KMS-11 (cell line): ENCODE results near the gene OGDHL.

Experiments
- H2AFZ ChIP-seq: fragments of 200-600 bp; sonication (generic); 2 replicates; pipeline ENCODE4 v1.6.1; 2016; ENCODE audit warnings: antibody characterized with exemption, mixed run types, low read depth
- H3K27ac ChIP-seq: fragments of 200-600 bp; sonication (generic); 2 replicates; pipeline ENCODE4 v1.6.1; 2016; ENCODE audit warnings: mild to moderate bottlenecking, mixed run types
- H3K27me3 ChIP-seq: fragments of 200-600 bp; sonication (generic); 2 replicates; pipeline ENCODE4 v1.6.1; 2017; ENCODE audit warnings: mild to moderate bottlenecking, low read depth, mixed run types, moderate library complexity; ENCODE audit not compliant: insufficient read depth
- H3K36me3 ChIP-seq: fragments of 200-600 bp; sonication (generic); 2 replicates; pipeline ENCODE4 v1.6.1; 2017; ENCODE audit warnings: mild to moderate bottlenecking, mixed run types; ENCODE audit not compliant: insufficient read depth
- H3K4me1 ChIP-seq: fragments of 200-600 bp; sonication (generic); 2 replicates; pipeline ENCODE4 v1.6.1; 2016; ENCODE audit warnings: mild to moderate bottlenecking, low read depth, mixed run types; ENCODE audit not compliant: poor library complexity, severe bottlenecking
- H3K4me2 ChIP-seq: fragments of 200-600 bp; sonication (generic); 2 replicates; pipeline ENCODE4 v1.7.0; 2016; ENCODE audit warnings: mild to moderate bottlenecking, mixed run types
- H3K4me3 ChIP-seq: fragments of 200-600 bp; sonication (generic); IDR thresholded peaks from 2 replicates; pipeline ENCODE4 v1.6.1; 2017; ENCODE audit warnings: low read depth, low read length, mixed read lengths; ENCODE audit not compliant: insufficient read depth
- H3K79me2 ChIP-seq: fragments of 200-600 bp; sonication (generic); 2 replicates; pipeline ENCODE4 v1.6.1; 2016; ENCODE audit warnings: low read depth, mixed run types; ENCODE audit not compliant: insufficient read depth
- H3K9ac ChIP-seq: fragments of 200-600 bp; sonication (generic); 2 replicates; pipeline ENCODE4 v1.6.1; 2016; ENCODE audit warnings: mild to moderate bottlenecking, mixed run types
- H4K20me1 ChIP-seq: fragments of 200-600 bp; sonication (generic); 2 replicates; pipeline ENCODE4 v1.6.1; 2016; ENCODE audit warnings: mild to moderate bottlenecking, mixed run types; ENCODE audit not compliant: insufficient read depth
- CTCF ChIP-seq: fragments of 200-600 bp; sonication (generic); conservative IDR thresholded peaks from 2 replicates; pipeline ENCODE4 v1.6.1; 2017; ENCODE audit warnings: low read depth, mild to moderate bottlenecking, antibody characterized with exemption, low read length, moderate library complexity, mixed read lengths

The OGDHL gene

GRCh38 chr10:49747303-49747646 is 14.8 kb downstream of the OGDHL start:
- Histone ChIP-seq H3K4me2 (no peak overlapping the region), H3K9ac (no peak overlapping the region)

GRCh38 chr10:49746626-49747302 is 15.4 kb downstream of the OGDHL start:
- Histone ChIP-seq H3K4me1 (no peaks in the 10 kb centered on the region), H3K9ac (no peak overlapping the region), H3K27ac (no peak overlapping the region), H3K36me3 (no peaks in the 10 kb centered on the region), H2AFZ (no peak overlapping the region), H3K79me2 (no peaks in the 10 kb centered on the region), H3K27me3 (no peaks in the 10 kb centered on the region), H3K4me3 (no peak overlapping the region), H4K20me1 (no peaks in the 10 kb centered on the region), H3K4me2 (no peak overlapping the region)
- TF ChIP-seq CTCF: no peak

More at GRCh38 chr10:49747303-49747646, 14.8 kb downstream of the OGDHL start:
- Histone ChIP-seq H3K36me3 (no peaks in the 10 kb centered on the region), H2AFZ (no peak overlapping the region), H3K27me3 (no peaks in the 10 kb centered on the region), H3K27ac (no peak overlapping the region), H3K79me2 (no peaks in the 10 kb centered on the region), H3K4me1 (no peaks in the 10 kb centered on the region), H4K20me1 (no peaks in the 10 kb centered on the region), H3K4me3 (no peak overlapping the region)
- TF ChIP-seq CTCF: no peak

- Histone ChIP-seq H3K4me2 (no peak overlapping the region), H3K27me3 (no peaks in the 10 kb centered on the region), H4K20me1 (no peaks in the 10 kb centered on the region), H3K9ac (no peak overlapping the region), H3K27ac (no peak overlapping the region), H2AFZ (no peak overlapping the region), H3K36me3 (no peaks in the 10 kb centered on the region), H3K4me1 (no peaks in the 10 kb centered on the region), H3K79me2 (no peaks in the 10 kb centered on the region), H3K4me3 (no peak overlapping the region)
- no peak for TF ChIP-seq CTCF
These were observed 16.4 kb downstream of the OGDHL start for GRCh38 chr10:49745756-49746155.

- Histone ChIP-seq H3K27me3 (no peaks in the 10 kb centered on the region), H3K9ac (no peak overlapping the region), H3K4me3 (no peak overlapping the region), H3K4me1 (no peaks in the 10 kb centered on the region), H2AFZ (no peak overlapping the region), H3K27ac (no peak overlapping the region), H3K4me2 (no peak overlapping the region), H3K36me3 (no peaks in the 10 kb centered on the region), H4K20me1 (no peaks in the 10 kb centered on the region), H3K79me2 (no peaks in the 10 kb centered on the region)
- TF ChIP-seq CTCF: no peak
These were observed 17.1 kb downstream of the OGDHL start for GRCh38 chr10:49744924-49745605.
